PC-3 (cell line): Measurements from ENCODE around the gene PRKAR2B. TPM values are rescaled to one million over a fixed set of nuclear protein-coding genes. Genes with fewer than 3 reads are reported as not detected.
"Not testable (repeated sequence)": the region's sequence is repeated elsewhere in the genome, so short reads cannot be mapped to it uniquely, and the experiment has no call there.

Source experiments
- ATAC-seq: fragments of 200-7000 bp; cut with Tn5 transposase; 2 replicates; pipeline ENCODE4 v1.9.1; 2020; ENCODE audit warnings: mild to moderate bottlenecking, moderate library complexity
- BruUV-seq: library from RNA; stranded (reverse); fragments of 400-500 nt; replicated peaks from 2 replicates; lab custom pipeline; 2021; lab: Mats Ljungman, UMichigan
- CTCF ChIA-PET: fragments of 300-600 bp; sonication (Branson Sonifier 250); formaldehyde crosslinking; loops from one replicate; lab custom pipeline; 2022; ENCODE audit warnings: antibody characterized with exemption; lab: Charles Lee
- POLR2A ChIA-PET: fragments of 300-600 bp; sonication (Branson Sonifier 250); formaldehyde crosslinking; loops from one replicate; lab custom pipeline; 2022; ENCODE audit warnings: antibody characterized with exemption; ENCODE audit not compliant: unreplicated experiment; lab: Charles Lee
- DNase-seq: peaks from one replicate; pipeline ENCODE4 v3.0.0-alpha.2; 2015
- H2AFZ ChIP-seq: fragments of 300-600 bp; sonication (generic); 2 replicates; pipeline ENCODE4 v1.6.0; 2016; ENCODE audit warnings: antibody characterized with exemption, low read length
- H3F3A ChIP-seq: fragments of 300-600 bp; sonication (generic); one replicate; pipeline ENCODE4 v1.6.0; 2017; ENCODE audit warnings: antibody characterized with exemption, low read length, control low read depth, mild to moderate bottlenecking; ENCODE audit not compliant: unreplicated experiment
- H3K27ac ChIP-seq: fragments of 300-600 bp; sonication (generic); 2 replicates; pipeline ENCODE4 v1.5.1; 2016; ENCODE audit warnings: mild to moderate bottlenecking, low read length
- H3K27me3 ChIP-seq: fragments of 300-600 bp; sonication (generic); 2 replicates; pipeline ENCODE4 v1.6.1; 2016; ENCODE audit warnings: low read length, mixed read lengths
- H3K36me3 ChIP-seq: fragments of 300-600 bp; sonication (generic); 2 replicates; pipeline ENCODE4 v1.6.1; 2016; ENCODE audit warnings: low read depth, mixed run types, low read length, mixed read lengths
- H3K4me1 ChIP-seq: fragments of 300-600 bp; sonication (generic); 2 replicates; pipeline ENCODE4 v1.5.1; 2016; ENCODE audit warnings: low read length; ENCODE audit not compliant: insufficient read depth
- H3K4me2 ChIP-seq: fragments of 300-600 bp; sonication (generic); 2 replicates; pipeline ENCODE4 v1.6.0; 2016; ENCODE audit warnings: low read length
- H3K4me3 ChIP-seq: fragments of 300-600 bp; sonication (generic); 2 replicates; pipeline ENCODE4 v1.5.1; 2016; ENCODE audit warnings: mild to moderate bottlenecking, low read length, mixed read lengths
- H3K79me2 ChIP-seq: fragments of 300-600 bp; sonication (generic); 2 replicates; pipeline ENCODE4 v1.6.1; 2017; ENCODE audit warnings: low read length, mixed read lengths
- H3K9ac ChIP-seq: fragments of 300-600 bp; sonication (generic); 2 replicates; pipeline ENCODE4 v1.6.0; 2016; ENCODE audit warnings: mild to moderate bottlenecking, low read length
- H3K9me2 ChIP-seq: fragments of 300-600 bp; sonication (generic); replicated peaks from 2 replicates; pipeline ENCODE4 v1.6.1; 2016; ENCODE audit warnings: mixed run types, low read length, mixed read lengths
- H3K9me3 ChIP-seq: fragments of 300-600 bp; sonication (generic); 2 replicates; pipeline ENCODE4 v1.6.1; 2016; ENCODE audit warnings: low read length, mixed read lengths
- H4K20me1 ChIP-seq: fragments of 300-600 bp; sonication (generic); 2 replicates; pipeline ENCODE4 v1.6.1; 2016; ENCODE audit warnings: low read length, mixed read lengths
- CTCF ChIP-seq: fragments of 300-600 bp; sonication (generic); conservative IDR thresholded peaks from 2 replicates; pipeline ENCODE4 v1.5.1; 2017; ENCODE audit warnings: antibody characterized with exemption, low read depth, mild to moderate bottlenecking, low read length
- EZH2 ChIP-seq: fragments of 300-600 bp; sonication (generic); IDR thresholded peaks from one replicate; pipeline ENCODE4 v1.6.1; 2017; ENCODE audit warnings: antibody characterized with exemption, mild to moderate bottlenecking, low read length; ENCODE audit not compliant: unreplicated experiment
- EZH2phosphoT487 ChIP-seq: fragments of 300-600 bp; sonication (generic); IDR thresholded peaks from 2 replicates; pipeline ENCODE4 v1.6.1; 2018; ENCODE audit warnings: mild to moderate bottlenecking, antibody characterized with exemption, low read length, borderline replicate concordance
- intact Hi-C: fragments of 100-400 bp; cut with micrococcal nuclease; formaldehyde crosslinking; loops from 2 replicates; pipeline ENCODE4 v1.9.0; 2023
- total RNA-seq: library from RNA; depleted of rRNA; stranded (reverse); fragments of >200 nt; gene quantifications from 2 replicates; pipeline ENCODE4 v1.2.3, GENCODE V29; 2014

Gene PRKAR2B
- total RNA-seq, 1 experiment from 2014 or later: 0.29 TPM

GRCh38 chr7:107091306-107091705 is 46.8 kb downstream of the PRKAR2B start:
- TF ChIP-seq EZH2 (no peak), CTCF (no peak), EZH2phosphoT487 (no peak)
- Histone ChIP-seq H4K20me1 (no peaks in the 10 kb centered on the region), H3F3A (no peaks in the 10 kb centered on the region), H3K36me3 (no peaks in the 10 kb centered on the region), H3K4me3 (no peak overlapping the region), H3K79me2 (no peaks in the 10 kb centered on the region), H3K9me2 (no peaks in the 10 kb centered on the region), H3K4me1 (no peaks in the 10 kb centered on the region), H3K27me3 (peaks cover 27% of the 10 kb centered on the region; the same call in 1 of the 2 replicates), H3K9ac (no peak overlapping the region), H3K27ac (no peak overlapping the region), H3K4me2 (no peak overlapping the region), H2AFZ (no peak overlapping the region), H3K9me3 (no peaks in the 10 kb centered on the region)
- POLR2A ChIA-PET: no interaction called here
- ATAC-seq (no peak), DNase-seq (no peak)
- CTCF ChIA-PET: no interaction called here
- no TSS peak for BruUV-seq
- intact Hi-C loops: no loop called here

- H3K4me3 ChIP-seq, DNase-seq, H3K9me2 ChIP-seq, H3K36me3 ChIP-seq, H3K79me2 ChIP-seq, H4K20me1 ChIP-seq, H3K9ac ChIP-seq, H3K4me1 ChIP-seq, H3K27ac ChIP-seq, H2AFZ ChIP-seq, BruUV-seq, H3K4me2 ChIP-seq, H3K9me3 ChIP-seq, ATAC-seq, H3F3A ChIP-seq, CTCF ChIA-PET, intact Hi-C loops, POLR2A ChIA-PET: not testable (repeated sequence)
- H3K27me3 ChIP-seq: peaks cover 11% of the 10 kb centered on the region; the same call in 1 of the 2 replicates
These were observed 49.2 kb downstream of the PRKAR2B start for GRCh38 chr7:107093671-107094070.

GRCh38 chr7:107099154-107099553 is 54.6 kb downstream of the PRKAR2B start:
- DNase-seq, H3K9me2 ChIP-seq, H2AFZ ChIP-seq, H3K4me2 ChIP-seq, H4K20me1 ChIP-seq, H3K9me3 ChIP-seq, ATAC-seq, H3K4me3 ChIP-seq, CTCF ChIA-PET, POLR2A ChIA-PET, intact Hi-C loops, H3K27ac ChIP-seq, H3K79me2 ChIP-seq, H3K9ac ChIP-seq, H3K36me3 ChIP-seq, H3F3A ChIP-seq, H3K4me1 ChIP-seq, BruUV-seq, H3K27me3 ChIP-seq: not testable (repeated sequence)

- H3K36me3 ChIP-seq: no peaks in the 10 kb centered on the region
- H3K79me2 ChIP-seq: no peaks in the 10 kb centered on the region
- H3K27me3 ChIP-seq: no peaks in the 10 kb centered on the region
- ATAC-seq (no peak), DNase-seq (no peak)
- ChIA-PET CTCF (interaction anchor here (0.6 kb wide), 1 partner anchor 153 kb away, joined by 3 read pairs; no protein-coding TSS in a partner anchor), POLR2A (no interaction called here)
- H4K20me1 ChIP-seq: no peaks in the 10 kb centered on the region
- H3K9ac ChIP-seq: no peak overlapping the region
- H3K27ac ChIP-seq: no peak overlapping the region
- H3K4me2 ChIP-seq: no peak overlapping the region
- no peaks in the 10 kb centered on the region for H3K9me3 ChIP-seq
- H3K4me1 ChIP-seq: 0 out of 2 replicates have a peak, but pooled peaks cover 5% of the 10 kb centered on the region
- no peak overlapping the region for H2AFZ ChIP-seq
- no peaks in the 10 kb centered on the region for H3F3A ChIP-seq
- intact Hi-C loops: no loop called here
- no peaks in the 10 kb centered on the region for H3K9me2 ChIP-seq
- no TSS peak for BruUV-seq
- TF ChIP-seq CTCF (no peak), EZH2phosphoT487 (no peak), EZH2 (no peak)
- H3K4me3 ChIP-seq: no peak overlapping the region
These were observed 56.3 kb downstream of the PRKAR2B start for GRCh38 chr7:107100824-107101223.
